ENCODE results near the gene MTMR1. TPM values are rescaled to one million over a fixed set of nuclear protein-coding genes. Genes with fewer than 3 reads are reported as not detected.

MTMR1 gene
- total and polyA plus RNA-seq, 2 experiments from 2014 or later, result 18.0 to 19.0 TPM

DNA sequence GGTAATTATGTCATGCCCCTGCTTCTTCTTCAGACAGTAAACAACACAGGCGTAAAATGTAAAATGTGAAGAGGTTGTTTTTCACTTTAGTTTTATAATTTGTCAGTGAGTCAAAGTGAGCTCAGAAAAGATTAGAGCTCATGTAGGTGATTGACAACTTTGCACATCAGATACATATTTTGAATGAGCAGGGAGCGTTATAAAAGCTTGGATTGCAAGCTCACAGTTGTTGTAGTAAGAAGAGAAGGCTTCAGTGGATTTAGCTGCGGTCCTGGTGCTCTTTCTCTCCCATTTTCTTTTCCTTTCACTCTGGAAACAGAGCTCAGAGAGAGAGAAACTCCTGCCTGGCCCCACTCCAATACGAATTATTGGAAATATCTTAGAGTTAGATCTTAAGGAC is 26.4 kb downstream of the MTMR1 start:
- H3K9me2 ChIP-seq (replicated peaks; ENCODE audit: insufficient read depth), result no peaks in the 10 kb centered on the region
- no peaks in the 10 kb centered on the region for H3K27me3 ChIP-seq
- H4K20me1 ChIP-seq (ENCODE audit: insufficient read depth, poor library complexity, severe bottlenecking), result no peaks in the 10 kb centered on the region
- H3K4me2 ChIP-seq, result no peak overlapping the region
- H3K36me3 ChIP-seq (replicated peaks; ENCODE audit: insufficient read depth, low read depth), result no peaks in the 10 kb centered on the region
- 67% methylated on average over 4 of the region's 4 CpGs for WGBS (ENCODE audit: low lambda C conversion rate, missing lambda C conversion rate)
- no peaks in the 10 kb centered on the region for H3K4me1 ChIP-seq (ENCODE audit: insufficient read depth)
- no peak overlapping the region for H3K27ac ChIP-seq
- no peak overlapping the region for H3K4me3 ChIP-seq
- no peaks in the 10 kb centered on the region for H3K9me3 ChIP-seq (ENCODE audit: low read depth)
- H3K79me2 ChIP-seq, result peaks cover 2% of the 10 kb centered on the region
- no peak for DNase-seq (ENCODE audit: low spot score)
- H2AFZ ChIP-seq, result no peak overlapping the region
- no peak for TF ChIP-seq EZH2phosphoT487 (IDR thresholded peaks at IDR 0.05; ENCODE audit: low read depth, severe bottlenecking, unreplicated experiment)
- TF ChIP-seq, protein P1, sequence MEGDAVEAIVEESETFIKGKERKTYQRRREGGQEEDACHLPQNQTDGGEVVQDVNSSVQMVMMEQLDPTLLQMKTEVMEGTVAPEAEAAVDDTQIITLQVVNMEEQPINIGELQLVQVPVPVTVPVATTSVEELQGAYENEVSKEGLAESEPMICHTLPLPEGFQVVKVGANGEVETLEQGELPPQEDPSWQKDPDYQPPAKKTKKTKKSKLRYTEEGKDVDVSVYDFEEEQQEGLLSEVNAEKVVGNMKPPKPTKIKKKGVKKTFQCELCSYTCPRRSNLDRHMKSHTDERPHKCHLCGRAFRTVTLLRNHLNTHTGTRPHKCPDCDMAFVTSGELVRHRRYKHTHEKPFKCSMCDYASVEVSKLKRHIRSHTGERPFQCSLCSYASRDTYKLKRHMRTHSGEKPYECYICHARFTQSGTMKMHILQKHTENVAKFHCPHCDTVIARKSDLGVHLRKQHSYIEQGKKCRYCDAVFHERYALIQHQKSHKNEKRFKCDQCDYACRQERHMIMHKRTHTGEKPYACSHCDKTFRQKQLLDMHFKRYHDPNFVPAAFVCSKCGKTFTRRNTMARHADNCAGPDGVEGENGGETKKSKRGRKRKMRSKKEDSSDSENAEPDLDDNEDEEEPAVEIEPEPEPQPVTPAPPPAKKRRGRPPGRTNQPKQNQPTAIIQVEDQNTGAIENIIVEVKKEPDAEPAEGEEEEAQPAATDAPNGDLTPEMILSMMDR (IDR thresholded peaks at IDR 0.05; ENCODE audit: poor library complexity), result no peak
- no peak for TF ChIP-seq EZH2 (IDR thresholded peaks at IDR 0.05; ENCODE audit: borderline replicate concordance)

DNA sequence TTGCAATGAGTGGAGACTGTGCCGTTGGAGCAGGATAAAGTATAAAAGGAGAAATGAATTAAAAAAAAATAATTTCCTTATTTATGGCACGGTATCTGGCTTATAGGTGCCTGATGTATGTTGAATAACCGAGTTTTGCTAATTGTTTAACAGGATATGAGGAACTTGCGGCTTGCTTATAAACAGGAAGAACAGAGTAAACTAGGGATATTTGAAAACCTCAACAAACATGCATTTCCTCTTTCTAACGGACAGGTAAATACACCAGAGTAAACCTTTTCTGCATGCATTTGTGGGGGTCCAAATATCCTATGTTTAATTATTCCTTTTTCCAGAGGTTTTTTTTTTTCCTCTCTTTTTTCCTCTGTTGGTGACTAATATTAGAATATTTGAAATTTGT is 36.8 kb downstream of the MTMR1 start:
- H3K4me1 ChIP-seq (ENCODE audit: insufficient read depth), result no peaks in the 10 kb centered on the region
- TF ChIP-seq, protein P1 (IDR thresholded peaks at IDR 0.05; ENCODE audit: poor library complexity), result no peak
- TF ChIP-seq EZH2 (IDR thresholded peaks at IDR 0.05; ENCODE audit: borderline replicate concordance), result no peak
- TF ChIP-seq EZH2phosphoT487 (IDR thresholded peaks at IDR 0.05; ENCODE audit: low read depth, severe bottlenecking, unreplicated experiment), result no peak
- H3K27me3 ChIP-seq, result no peaks in the 10 kb centered on the region
- H3K9me2 ChIP-seq (replicated peaks; ENCODE audit: insufficient read depth), result no peaks in the 10 kb centered on the region
- no peak overlapping the region for H3K4me3 ChIP-seq
- no peaks in the 10 kb centered on the region for H4K20me1 ChIP-seq (ENCODE audit: insufficient read depth, poor library complexity, severe bottlenecking)
- DNase-seq (ENCODE audit: low spot score), result no peak
- H3K9me3 ChIP-seq (ENCODE audit: low read depth), result no peaks in the 10 kb centered on the region
- H2AFZ ChIP-seq, result no peak overlapping the region
- H3K79me2 ChIP-seq, result no peaks in the 10 kb centered on the region
- no peak overlapping the region for H3K27ac ChIP-seq
- 66% methylated on average over 5 of the region's 5 CpGs for WGBS (ENCODE audit: low lambda C conversion rate, missing lambda C conversion rate)
- no peaks in the 10 kb centered on the region for H3K36me3 ChIP-seq (replicated peaks; ENCODE audit: insufficient read depth, low read depth)
- no peak overlapping the region for H3K4me2 ChIP-seq

DNA sequence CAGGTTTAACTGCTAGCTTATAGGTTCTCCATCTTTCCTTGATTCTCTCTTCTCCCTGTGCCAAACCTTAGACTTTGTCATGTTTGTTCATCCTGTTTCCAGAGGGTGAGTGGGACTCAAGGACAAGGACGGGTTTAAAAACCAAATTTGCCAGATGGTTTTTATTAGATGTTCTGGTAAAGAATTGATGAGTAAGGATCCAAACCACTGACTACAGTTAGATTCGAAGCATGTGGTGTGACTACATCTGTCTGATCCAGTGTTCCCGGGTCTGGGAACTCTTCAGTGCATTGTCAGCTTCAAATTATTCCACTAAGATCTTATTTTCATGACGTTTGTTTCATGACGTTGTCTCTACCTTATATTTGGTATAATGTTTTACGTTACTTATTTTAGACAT is 37.5 kb downstream of the MTMR1 start:
- H3K27me3 ChIP-seq, result no peaks in the 10 kb centered on the region
- H3K9me3 ChIP-seq (ENCODE audit: low read depth), result no peaks in the 10 kb centered on the region
- no peak overlapping the region for H3K4me3 ChIP-seq
- H3K4me1 ChIP-seq (ENCODE audit: insufficient read depth), result no peaks in the 10 kb centered on the region
- no peak for DNase-seq (ENCODE audit: low spot score)
- no peaks in the 10 kb centered on the region for H4K20me1 ChIP-seq (ENCODE audit: insufficient read depth, poor library complexity, severe bottlenecking)
- no peaks in the 10 kb centered on the region for H3K36me3 ChIP-seq (replicated peaks; ENCODE audit: insufficient read depth, low read depth)
- no peak overlapping the region for H3K27ac ChIP-seq
- no peak for TF ChIP-seq EZH2 (IDR thresholded peaks at IDR 0.05; ENCODE audit: borderline replicate concordance)
- TF ChIP-seq, protein P1 (IDR thresholded peaks at IDR 0.05; ENCODE audit: poor library complexity), result no peak
- TF ChIP-seq EZH2phosphoT487 (IDR thresholded peaks at IDR 0.05; ENCODE audit: low read depth, severe bottlenecking, unreplicated experiment), result no peak
- H3K4me2 ChIP-seq, result no peak overlapping the region
- H2AFZ ChIP-seq, result no peak overlapping the region
- 68% methylated on average over 6 of the region's 6 CpGs for WGBS (ENCODE audit: low lambda C conversion rate, missing lambda C conversion rate)
- no peaks in the 10 kb centered on the region for H3K9me2 ChIP-seq (replicated peaks; ENCODE audit: insufficient read depth)
- no peaks in the 10 kb centered on the region for H3K79me2 ChIP-seq

DNA sequence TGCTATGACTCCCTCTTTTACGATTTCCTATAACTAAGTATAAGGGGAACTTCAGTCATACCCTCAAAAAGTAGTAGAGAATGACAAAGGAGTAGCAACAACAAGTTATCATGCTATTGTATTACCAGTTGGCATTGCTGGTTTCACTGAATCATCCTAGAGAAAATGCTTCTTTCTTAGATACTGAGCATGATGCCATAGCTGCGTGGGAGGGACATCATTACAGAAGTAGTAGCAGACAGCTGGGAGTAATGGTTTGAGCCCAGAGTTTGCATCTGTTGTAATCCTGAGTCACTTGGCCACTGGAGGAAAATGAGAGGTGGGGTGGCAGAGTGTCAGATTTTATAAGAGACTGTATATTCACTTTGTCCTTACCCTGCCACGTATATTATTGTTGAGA is 38.6 kb downstream of the MTMR1 start:
- no peak for DNase-seq (ENCODE audit: low spot score)
- no peak for TF ChIP-seq EZH2 (IDR thresholded peaks at IDR 0.05; ENCODE audit: borderline replicate concordance)
- TF ChIP-seq, protein P1 (IDR thresholded peaks at IDR 0.05; ENCODE audit: poor library complexity), result no peak
- no peak for TF ChIP-seq EZH2phosphoT487 (IDR thresholded peaks at IDR 0.05; ENCODE audit: low read depth, severe bottlenecking, unreplicated experiment)
- Histone ChIP-seq H3K27me3 (no peaks in the 10 kb centered on the region), H3K27ac (no peak overlapping the region), H2AFZ (no peak overlapping the region), H3K9me3 (ENCODE audit: low read depth) (no peaks in the 10 kb centered on the region), H3K79me2 (no peaks in the 10 kb centered on the region), H4K20me1 (ENCODE audit: insufficient read depth, poor library complexity, severe bottlenecking) (no peaks in the 10 kb centered on the region), H3K9me2 (replicated peaks; ENCODE audit: insufficient read depth) (no peaks in the 10 kb centered on the region), H3K4me3 (no peak overlapping the region), H3K4me2 (no peak overlapping the region), H3K36me3 (replicated peaks; ENCODE audit: insufficient read depth, low read depth) (no peaks in the 10 kb centered on the region), H3K4me1 (ENCODE audit: insufficient read depth) (no peaks in the 10 kb centered on the region)
- WGBS (ENCODE audit: low lambda C conversion rate, missing lambda C conversion rate), result 70% methylated on average over 3 of the region's 3 CpGs
